Measurements from ENCODE around the gene DRD3. TPM values are rescaled to one million over a fixed set of nuclear protein-coding genes. Genes with fewer than 3 reads are reported as not detected.

DRD3 gene
- total RNA-seq, 1 donor from 2014 or later = not detected

GRCh38 chr3:114171677-114172076 lies 7.2 kb downstream of the DRD3 start:
- Histone ChIP-seq H3K9ac (ENCODE audit: low read length) (no peak overlapping the region), H2AFZ (ENCODE audit: low read depth, low read length) (no peak overlapping the region), H3K9me3 (ENCODE audit: insufficient read depth, low read depth, low read length) (peaks cover 2% of the 10 kb centered on the region), H3K27me3 (ENCODE audit: insufficient read depth, low read length) (peaks cover 17% of the 10 kb centered on the region), H3K79me2 (ENCODE audit: insufficient read depth, low read length) (no peaks in the 10 kb centered on the region), H3K4me3 (ENCODE audit: insufficient read depth, low read depth, low read length) (no peak overlapping the region), H3K4me1 (ENCODE audit: insufficient read depth, low read length) (no peaks in the 10 kb centered on the region), H3K36me3 (ENCODE audit: insufficient read depth, low read length) (no peaks in the 10 kb centered on the region), H3K27ac (ENCODE audit: low read depth, low read length) (no peak overlapping the region), H3K4me2 (ENCODE audit: low read length) (no peak overlapping the region), H4K20me1 (ENCODE audit: insufficient read depth, low read length) (no peaks in the 10 kb centered on the region)
- TF ChIP-seq EZH2 (IDR thresholded peaks at IDR 0.05; ENCODE audit: insufficient read depth, low read length) (no peak), CTCF (IDR thresholded peaks at IDR 0.05; ENCODE audit: insufficient read depth, low read depth, low read length) (no peak)
- no peak for DNase-seq (ENCODE audit: low read depth)
- Mint-ChIP-seq H3K9me3 (ENCODE audit: unreplicated experiment) (no peaks in the 10 kb centered on the region), H3K4me1 (ENCODE audit: low read depth, unreplicated experiment) (no peaks in the 10 kb centered on the region), H3K36me3 (ENCODE audit: low read depth, unreplicated experiment) (no peaks in the 10 kb centered on the region), H3K4me3 (ENCODE audit: unreplicated experiment) (no peak overlapping the region), H3K27ac (ENCODE audit: unreplicated experiment) (no peak overlapping the region), H3K27me3 (ENCODE audit: low read depth, unreplicated experiment) (peaks cover 11% of the 10 kb centered on the region)
- no peak for FAIRE-seq

DNA sequence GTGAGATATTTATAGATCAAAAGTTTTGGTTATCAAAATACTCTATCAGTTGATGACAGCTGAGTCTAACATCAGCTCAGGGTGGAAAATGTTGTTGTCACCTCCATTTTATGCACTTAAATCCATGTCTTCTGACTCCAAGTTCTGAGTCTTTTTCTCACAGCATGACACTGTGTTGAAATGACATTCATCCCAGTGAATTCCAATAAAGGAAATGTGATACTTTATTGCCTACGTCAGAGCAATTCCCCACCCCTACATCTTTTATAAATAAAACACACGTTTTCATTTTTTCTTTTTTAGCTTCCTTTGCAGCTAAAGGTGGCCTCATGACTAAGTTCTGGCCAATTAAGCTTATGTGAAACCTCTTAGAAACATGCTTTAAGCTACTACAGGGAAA lies 10.7 kb downstream of the DRD3 start:
- TF ChIP-seq CTCF (IDR thresholded peaks at IDR 0.05; ENCODE audit: insufficient read depth, low read depth, low read length) (no peak), EZH2 (IDR thresholded peaks at IDR 0.05; ENCODE audit: insufficient read depth, low read length) (no peak)
- Histone ChIP-seq H3K4me3 (ENCODE audit: insufficient read depth, low read depth, low read length) (no peak overlapping the region), H2AFZ (ENCODE audit: low read depth, low read length) (no peak overlapping the region), H3K27me3 (ENCODE audit: insufficient read depth, low read length) (peaks cover 7% of the 10 kb centered on the region), H3K9me3 (ENCODE audit: insufficient read depth, low read depth, low read length) (peaks cover 2% of the 10 kb centered on the region), H3K4me2 (ENCODE audit: low read length) (no peak overlapping the region), H3K79me2 (ENCODE audit: insufficient read depth, low read length) (no peaks in the 10 kb centered on the region), H3K36me3 (ENCODE audit: insufficient read depth, low read length) (no peaks in the 10 kb centered on the region), H3K4me1 (ENCODE audit: insufficient read depth, low read length) (no peaks in the 10 kb centered on the region), H3K9ac (ENCODE audit: low read length) (no peak overlapping the region), H3K27ac (ENCODE audit: low read depth, low read length) (no peak overlapping the region), H4K20me1 (ENCODE audit: insufficient read depth, low read length) (no peaks in the 10 kb centered on the region)
- FAIRE-seq (no peak), DNase-seq (ENCODE audit: low read depth) (no peak)
- H3K9me3 Mint-ChIP-seq (ENCODE audit: unreplicated experiment) = peaks cover 2% of the 10 kb centered on the region
- H3K36me3 Mint-ChIP-seq (ENCODE audit: low read depth, unreplicated experiment) = no peaks in the 10 kb centered on the region
- no peaks in the 10 kb centered on the region for H3K4me1 Mint-ChIP-seq (ENCODE audit: low read depth, unreplicated experiment)
- H3K4me3 Mint-ChIP-seq (ENCODE audit: unreplicated experiment) = no peak overlapping the region
- H3K27me3 Mint-ChIP-seq (ENCODE audit: low read depth, unreplicated experiment) = peaks cover 11% of the 10 kb centered on the region
- no peak overlapping the region for H3K27ac Mint-ChIP-seq (ENCODE audit: unreplicated experiment)

DNA sequence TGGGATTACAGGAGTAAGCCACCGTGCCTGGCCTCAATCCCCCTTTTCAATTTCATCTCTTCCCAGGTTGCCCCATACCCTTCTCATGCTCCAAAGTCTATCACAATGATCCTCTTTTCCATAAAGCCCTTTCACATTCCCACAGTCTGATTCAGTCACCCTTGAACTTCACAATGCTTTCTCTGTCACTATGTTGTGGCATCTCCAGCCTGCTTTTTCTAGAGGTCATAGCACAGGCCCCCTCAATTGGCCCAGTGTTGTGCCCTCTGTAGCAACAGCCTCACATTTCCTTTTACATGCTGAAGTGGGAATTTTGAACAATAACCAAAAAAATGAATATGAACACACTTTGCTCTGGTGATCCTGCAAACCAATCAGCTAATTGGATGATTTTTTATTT lies 21.5 kb downstream of the DRD3 start:
- H3K9ac ChIP-seq (ENCODE audit: low read length) = no peak overlapping the region
- FAIRE-seq = no peak

More for the DNA sequence above, 21.5 kb downstream of the DRD3 start:
- no peak overlapping the region for H3K27ac ChIP-seq (ENCODE audit: low read depth, low read length)
- no peaks in the 10 kb centered on the region for H3K79me2 ChIP-seq (ENCODE audit: insufficient read depth, low read length)
- Mint-ChIP-seq H3K4me3 (ENCODE audit: unreplicated experiment) (no peak overlapping the region), H3K27me3 (ENCODE audit: low read depth, unreplicated experiment) (peaks cover 32% of the 10 kb centered on the region), H3K4me1 (ENCODE audit: low read depth, unreplicated experiment) (no peaks in the 10 kb centered on the region), H3K27ac (ENCODE audit: unreplicated experiment) (no peak overlapping the region), H3K36me3 (ENCODE audit: low read depth, unreplicated experiment) (no peaks in the 10 kb centered on the region), H3K9me3 (ENCODE audit: unreplicated experiment) (no peaks in the 10 kb centered on the region)
- H4K20me1 ChIP-seq (ENCODE audit: insufficient read depth, low read length) = no peaks in the 10 kb centered on the region
- TF ChIP-seq EZH2 (IDR thresholded peaks at IDR 0.05; ENCODE audit: insufficient read depth, low read length) (no peak), CTCF (IDR thresholded peaks at IDR 0.05; ENCODE audit: insufficient read depth, low read depth, low read length) (no peak)
- no peaks in the 10 kb centered on the region for H3K9me3 ChIP-seq (ENCODE audit: insufficient read depth, low read depth, low read length)
- peaks cover 11% of the 10 kb centered on the region for H3K27me3 ChIP-seq (ENCODE audit: insufficient read depth, low read length)
- no peak for DNase-seq (ENCODE audit: low read depth)
- H3K36me3 ChIP-seq (ENCODE audit: insufficient read depth, low read length) = no peaks in the 10 kb centered on the region
- H3K4me3 ChIP-seq (ENCODE audit: insufficient read depth, low read depth, low read length) = no peak overlapping the region
- no peak overlapping the region for H2AFZ ChIP-seq (ENCODE audit: low read depth, low read length)
- H3K4me1 ChIP-seq (ENCODE audit: insufficient read depth, low read length) = no peaks in the 10 kb centered on the region
- H3K4me2 ChIP-seq (ENCODE audit: low read length) = no peak overlapping the region

Measured in astrocyte (in vitro differentiated cells and primary cell).